Loucy (cell line): ENCODE data around the gene SLC29A4.
"Not testable (repeated sequence)": the region's sequence is repeated elsewhere in the genome, so short reads cannot be mapped to it uniquely, and the experiment has no call there.

Source experiments
- H2AFZ ChIP-seq: fragments of 200-600 bp; sonication (generic); 2 replicates; pipeline ENCODE4 v1.6.0; 2016; ENCODE audit warnings: antibody characterized with exemption, mild to moderate bottlenecking, low read length, moderate library complexity
- H3F3A ChIP-seq: fragments of 200-600 bp; 2 replicates; pipeline ENCODE4 v1.6.0; 2016; ENCODE audit warnings: antibody characterized with exemption, low read depth, mild to moderate bottlenecking
- H3K27me3 ChIP-seq: fragments of 200-600 bp; sonication (generic); 2 replicates; pipeline ENCODE4 v1.6.1; 2014; ENCODE audit warnings: low read length, mild to moderate bottlenecking; ENCODE audit not compliant: insufficient read depth, poor library complexity, severe bottlenecking
- H3K36me3 ChIP-seq: fragments of 200-600 bp; sonication (generic); 2 replicates; pipeline ENCODE4 v1.6.1; 2016; ENCODE audit warnings: low read length; ENCODE audit not compliant: insufficient read depth
- H3K4me1 ChIP-seq: fragments of 200-600 bp; sonication (generic); 2 replicates; pipeline ENCODE4 v1.5.1; 2014; ENCODE audit warnings: low read length, mild to moderate bottlenecking; ENCODE audit not compliant: insufficient read depth, poor library complexity, severe bottlenecking
- H3K4me2 ChIP-seq: fragments of 200-600 bp; sonication (generic); 2 replicates; pipeline ENCODE4 v1.6.0; 2014; ENCODE audit warnings: antibody characterized with exemption, low read length, low read depth, mild to moderate bottlenecking; ENCODE audit not compliant: poor library complexity, severe bottlenecking
- H3K4me3 ChIP-seq: fragments of 200-600 bp; sonication (generic); 2 replicates; pipeline ENCODE4 v1.5.1; 2014; ENCODE audit warnings: low read length, mild to moderate bottlenecking, mixed read lengths; ENCODE audit not compliant: poor library complexity, severe bottlenecking
- H3K79me2 ChIP-seq: fragments of 200-600 bp; sonication (generic); 2 replicates; pipeline ENCODE4 v1.6.1; 2014; ENCODE audit warnings: low read length; ENCODE audit not compliant: insufficient read depth
- H3K9ac ChIP-seq: fragments of 200-600 bp; sonication (generic); 2 replicates; pipeline ENCODE4 v1.6.0; 2014; ENCODE audit warnings: mild to moderate bottlenecking, low read depth, low read length, moderate library complexity; ENCODE audit not compliant: poor library complexity, severe bottlenecking
- H3K9me2 ChIP-seq: fragments of 200-600 bp; sonication (generic); replicated peaks from 2 replicates; pipeline ENCODE4 v1.6.1; 2016; ENCODE audit warnings: low read depth, low read length, mixed read lengths
- H3K9me3 ChIP-seq: fragments of 200-600 bp; sonication (generic); 2 replicates; pipeline ENCODE4 v1.6.1; 2014; ENCODE audit warnings: mild to moderate bottlenecking, antibody characterized with exemption, low read length, low read depth; ENCODE audit not compliant: insufficient read depth
- H4K20me1 ChIP-seq: fragments of 200-600 bp; sonication (generic); 2 replicates; pipeline ENCODE4 v1.6.0; 2014; ENCODE audit warnings: antibody characterized with exemption, low read length, mild to moderate bottlenecking; ENCODE audit not compliant: insufficient read depth, poor library complexity, severe bottlenecking
- CTCF ChIP-seq: fragments of 200-600 bp; sonication (generic); conservative IDR thresholded peaks from 2 replicates; pipeline ENCODE4 v1.5.1; 2014; ENCODE audit warnings: mild to moderate bottlenecking, antibody characterized with exemption, low read length
- EZH2phosphoT487 ChIP-seq: fragments of 200-600 bp; IDR thresholded peaks from 2 replicates; pipeline ENCODE4 v1.6.1; 2018; ENCODE audit warnings: antibody characterized with exemption, mild to moderate bottlenecking, moderate library complexity, borderline replicate concordance

Gene SLC29A4

GRCh38 chr7:5283421-5284303 lies 919 bp downstream of the SLC29A4 start:
- peak overlapping the region; percentile 44 for H3K4me2 ChIP-seq
- no peaks in the 10 kb centered on the region for H3K4me1 ChIP-seq
- H4K20me1 ChIP-seq: no peaks in the 10 kb centered on the region
- H3K36me3 ChIP-seq: no peaks in the 10 kb centered on the region
- H3K9me2 ChIP-seq: no peaks in the 10 kb centered on the region
- H3K4me3 ChIP-seq: peak overlapping the region; percentile 48
- no peaks in the 10 kb centered on the region for H3F3A ChIP-seq
- no peaks in the 10 kb centered on the region for H3K79me2 ChIP-seq
- no peaks in the 10 kb centered on the region for H3K9me3 ChIP-seq
- no peak overlapping the region for H3K9ac ChIP-seq
- TF ChIP-seq EZH2phosphoT487 (no peak), CTCF (no peak)
- no peak overlapping the region for H2AFZ ChIP-seq
- no peaks in the 10 kb centered on the region for H3K27me3 ChIP-seq

DNA sequence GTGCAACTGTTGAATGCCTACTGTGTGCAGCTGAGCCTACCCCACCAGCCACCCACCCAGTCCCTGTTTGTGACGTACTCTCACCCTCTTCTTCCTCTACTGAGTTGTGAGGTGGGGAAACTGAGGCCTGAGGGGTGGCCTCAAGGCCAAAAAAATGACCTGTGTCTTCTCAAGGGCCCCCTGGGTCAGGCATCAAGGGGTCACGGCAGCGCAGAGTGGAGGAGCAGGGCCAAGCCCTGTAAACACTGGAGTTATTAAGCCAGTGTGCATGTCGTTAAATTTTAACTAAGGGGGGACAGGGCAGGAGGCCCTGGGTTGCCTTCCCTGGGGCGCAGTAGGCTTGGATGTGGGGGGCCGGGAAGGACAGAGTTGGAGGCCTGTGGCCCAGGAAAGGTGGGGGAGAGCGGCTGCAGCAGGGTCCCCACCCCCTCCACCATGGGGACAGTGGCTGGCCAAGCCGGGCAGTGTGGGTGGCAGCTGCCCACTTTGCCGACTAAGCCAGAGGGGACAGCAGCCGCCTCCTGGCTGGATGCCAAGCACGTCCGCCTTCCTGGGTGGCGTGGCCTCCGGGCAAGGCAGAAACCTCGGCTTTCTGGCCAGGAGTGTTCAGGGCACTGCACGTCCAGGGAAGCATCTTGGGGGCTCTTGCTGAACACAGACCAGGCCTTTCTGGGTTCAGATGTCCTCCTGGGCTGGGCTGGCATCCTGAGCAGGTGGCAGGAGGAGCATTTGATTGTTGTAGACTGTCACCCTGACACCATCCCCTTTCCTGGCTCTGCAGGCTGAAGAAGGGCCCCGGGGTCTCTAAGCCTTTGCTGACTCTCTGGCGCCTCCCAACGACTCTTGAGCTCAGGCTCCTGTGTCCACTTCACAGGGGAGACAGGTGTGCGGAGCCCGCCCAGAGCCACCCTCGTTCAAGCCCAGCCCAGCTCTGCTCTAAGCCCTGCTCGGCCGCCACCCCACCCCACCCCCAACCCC lies 1.9 kb downstream of the SLC29A4 start:
- H2AFZ ChIP-seq: no peak overlapping the region
- H3K27me3 ChIP-seq: no peaks in the 10 kb centered on the region
- H3K9ac ChIP-seq: no peak overlapping the region
- H3F3A ChIP-seq: no peaks in the 10 kb centered on the region
- no peaks in the 10 kb centered on the region for H3K4me1 ChIP-seq
- no peaks in the 10 kb centered on the region for H3K36me3 ChIP-seq
- H3K9me3 ChIP-seq: no peaks in the 10 kb centered on the region
- no peaks in the 10 kb centered on the region for H3K79me2 ChIP-seq
- H3K4me2 ChIP-seq: no peak overlapping the region
- no peak overlapping the region for H3K4me3 ChIP-seq
- H4K20me1 ChIP-seq: no peaks in the 10 kb centered on the region
- H3K9me2 ChIP-seq: no peaks in the 10 kb centered on the region
- TF ChIP-seq EZH2phosphoT487: no peak
- peak; percentile 50 for TF ChIP-seq CTCF

GRCh38 chr7:5286933-5287332 lies 4.2 kb downstream of the SLC29A4 start:
- Histone ChIP-seq H3K4me3 (no peak overlapping the region), H3K9me2 (no peaks in the 10 kb centered on the region), H3K79me2 (no peaks in the 10 kb centered on the region)

GRCh38 chr7:5287373-5287772 lies 4.6 kb downstream of the SLC29A4 start:
- H3K79me2 ChIP-seq, H3K4me2 ChIP-seq, H3K9me2 ChIP-seq, H3K27me3 ChIP-seq, H3K36me3 ChIP-seq, H3K4me1 ChIP-seq, H3K9me3 ChIP-seq, H2AFZ ChIP-seq, H3F3A ChIP-seq, H3K4me3 ChIP-seq, H4K20me1 ChIP-seq, H3K9ac ChIP-seq: not testable (repeated sequence)

More at GRCh38 chr7:5286933-5287332, 4.2 kb downstream of the SLC29A4 start:
- H4K20me1 ChIP-seq: no peaks in the 10 kb centered on the region
- no peaks in the 10 kb centered on the region for H3F3A ChIP-seq
- TF ChIP-seq CTCF (no peak), EZH2phosphoT487 (no peak)
- H3K4me2 ChIP-seq: no peak overlapping the region
- H3K27me3 ChIP-seq: no peaks in the 10 kb centered on the region
- no peak overlapping the region for H3K9ac ChIP-seq
- no peaks in the 10 kb centered on the region for H3K9me3 ChIP-seq
- H3K36me3 ChIP-seq: no peaks in the 10 kb centered on the region
- H2AFZ ChIP-seq: no peak overlapping the region
- no peaks in the 10 kb centered on the region for H3K4me1 ChIP-seq
